ENCODE data around the gene ARHGAP6. TPM values are rescaled to one million over a fixed set of nuclear protein-coding genes. Genes with fewer than 3 reads are reported as not detected.

The ARHGAP6 gene
- total RNA-seq, 1 experiment from 2014 or later: 0.07 TPM

- WGBS (ENCODE audit: extremely low coverage, insufficient read length, low lambda C conversion rate): no CpG with 5 or more reads among the region's 2 CpGs
- no peak for TF ChIP-seq CTCF (conservative IDR thresholded peaks at IDR 0.05)
- H3K79me1 ChIP-seq (ENCODE audit: insufficient read depth, low read depth, low read length, poor library complexity, severe bottlenecking): no peaks in the 10 kb centered on the region
Measured at GRCh38 chrX:11336201-11336600, 329.5 kb downstream of the ARHGAP6 start.

More at GRCh38 chrX:11336201-11336600, 329.5 kb downstream of the ARHGAP6 start:
- H3K9ac ChIP-seq (ENCODE audit: extremely low read depth, insufficient read length, low read length): no peak overlapping the region
- H3K9me3 ChIP-seq (ENCODE audit: control insufficient read depth, low read depth, low read length): peaks cover 13% of the 10 kb centered on the region
- H2BK5ac ChIP-seq (ENCODE audit: insufficient read length, low read length): no peak overlapping the region
- no peak overlapping the region for H3K23ac ChIP-seq (ENCODE audit: insufficient read length, low read depth, low read length)
- no peak overlapping the region for H2BK120ac ChIP-seq (ENCODE audit: low read depth, low read length, poor library complexity, severe bottlenecking)
- H3K9me3 Mint-ChIP-seq: peaks cover 65 to 75% of the 10 kb centered on the region in 2 experiments
- no peak overlapping the region for H3K27ac ChIP-seq (ENCODE audit: insufficient read length, low read depth, low read length)
- H3K27ac Mint-ChIP-seq: no peak overlapping the region
- no peak overlapping the region for H2BK20ac ChIP-seq (ENCODE audit: low read depth, low read length, poor library complexity, severe bottlenecking)
- no peak overlapping the region for H3T11ph ChIP-seq (ENCODE audit: low read length)
- no peak overlapping the region for H3K56ac ChIP-seq (ENCODE audit: insufficient read length, low read depth, low read length)
- no peaks in the 10 kb centered on the region for H3K4me1 Mint-ChIP-seq
- peaks cover 5% of the 10 kb centered on the region for H3K27me3 Mint-ChIP-seq (ENCODE audit: low read depth)
- H4K8ac ChIP-seq (replicated peaks; ENCODE audit: insufficient read length, low read depth, low read length): no peak overlapping the region
- peaks cover 0 to 6% (median 0%) of the 10 kb centered on the region in 3 experiments; a peak in 4 of 7 replicates for H3K36me3 Mint-ChIP-seq (ENCODE audit: insufficient read depth in 1 of 3, low read depth in 3 of 3)
- no peaks in the 10 kb centered on the region for H3K79me2 ChIP-seq (ENCODE audit: insufficient read depth, low read length)
- no peak overlapping the region for H2AFZ ChIP-seq (ENCODE audit: low read length)
- no peak overlapping the region for H2BK15ac ChIP-seq (ENCODE audit: low read depth, low read length)
- no peak overlapping the region for H4K5ac ChIP-seq (ENCODE audit: insufficient read length, low read depth, low read length)
- H3K4me1 ChIP-seq (ENCODE audit: insufficient read depth, low read length): no peaks in the 10 kb centered on the region
- DNase-seq: no peak
- no peaks in the 10 kb centered on the region for H3K27me3 ChIP-seq (ENCODE audit: insufficient read depth, low read length)
- no peak overlapping the region for H3K4me3 Mint-ChIP-seq
- H3K18ac ChIP-seq (ENCODE audit: insufficient read length, low read depth, low read length): no peak overlapping the region
- H3K23me2 ChIP-seq (ENCODE audit: insufficient read length, low read depth, low read length, poor library complexity, severe bottlenecking): no peaks in the 10 kb centered on the region
- no peaks in the 10 kb centered on the region for H4K20me1 ChIP-seq (ENCODE audit: control insufficient read depth, insufficient read depth, insufficient read length)
- H3K4me2 ChIP-seq (ENCODE audit: insufficient read depth, insufficient read length, low read length): no peak overlapping the region
- H3K4ac ChIP-seq (ENCODE audit: low read depth, low read length): no peak overlapping the region
- no peak overlapping the region for H3K14ac ChIP-seq (ENCODE audit: insufficient read depth, low read length)
- no peak overlapping the region for H4K91ac ChIP-seq (ENCODE audit: insufficient read length, low read depth, low read length)
- H2AK5ac ChIP-seq (ENCODE audit: insufficient read length, low read length): no peak overlapping the region
- no peak overlapping the region for H2BK12ac ChIP-seq (ENCODE audit: insufficient read length, low read depth, low read length)

Data from H9 (cell line).